Mammary epithelial cell (primary cell): ENCODE data around the gene THOC7.

ENCODE experiments used
- EZH2 ChIP-seq: IDR thresholded peaks from 2 replicates; pipeline ENCODE4 v1.6.1; 2012; ENCODE audit warnings: low read length, inconsistent platforms, borderline replicate concordance
- TF ChIP-seq, protein P1 (sequence below), 2 donors: IDR thresholded peaks in 1 of 2; conservative IDR thresholded peaks in 1 of 2; 2 replicates each; pipeline ENCODE4 v1.5.1; 2011 to 2012; ENCODE audit warnings: inconsistent platforms in 2 of 2, low read length in 2 of 2, mild to moderate bottlenecking in 2 of 2, control low read depth in 1 of 2, low read depth in 1 of 2; ENCODE audit not compliant: insufficient read depth in 1 of 2; ENCODE audit errors: extremely low read depth in 1 of 2

GRCh38 chr3:63855333-63855940 lies 8.2 kb downstream of the THOC7 start:
- TF ChIP-seq, protein P1, sequence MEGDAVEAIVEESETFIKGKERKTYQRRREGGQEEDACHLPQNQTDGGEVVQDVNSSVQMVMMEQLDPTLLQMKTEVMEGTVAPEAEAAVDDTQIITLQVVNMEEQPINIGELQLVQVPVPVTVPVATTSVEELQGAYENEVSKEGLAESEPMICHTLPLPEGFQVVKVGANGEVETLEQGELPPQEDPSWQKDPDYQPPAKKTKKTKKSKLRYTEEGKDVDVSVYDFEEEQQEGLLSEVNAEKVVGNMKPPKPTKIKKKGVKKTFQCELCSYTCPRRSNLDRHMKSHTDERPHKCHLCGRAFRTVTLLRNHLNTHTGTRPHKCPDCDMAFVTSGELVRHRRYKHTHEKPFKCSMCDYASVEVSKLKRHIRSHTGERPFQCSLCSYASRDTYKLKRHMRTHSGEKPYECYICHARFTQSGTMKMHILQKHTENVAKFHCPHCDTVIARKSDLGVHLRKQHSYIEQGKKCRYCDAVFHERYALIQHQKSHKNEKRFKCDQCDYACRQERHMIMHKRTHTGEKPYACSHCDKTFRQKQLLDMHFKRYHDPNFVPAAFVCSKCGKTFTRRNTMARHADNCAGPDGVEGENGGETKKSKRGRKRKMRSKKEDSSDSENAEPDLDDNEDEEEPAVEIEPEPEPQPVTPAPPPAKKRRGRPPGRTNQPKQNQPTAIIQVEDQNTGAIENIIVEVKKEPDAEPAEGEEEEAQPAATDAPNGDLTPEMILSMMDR (conservative IDR thresholded peaks at IDR 0.05 in 1 of 2, IDR thresholded peaks at IDR 0.05 in 1 of 2; ENCODE audit: extremely low read depth in 1 of 2, insufficient read depth in 1 of 2, low read depth in 1 of 2, low read length in 2 of 2) = no peak
- TF ChIP-seq EZH2 = no peak
